ENCODE data around the gene SLF1.

Gene SLF1

GRCh38 chr5:94740286-94740685 is 121.8 kb downstream of the SLF1 start:
- Histone ChIP-seq H3K9me3 (no peaks in the 10 kb centered on the region), H3K4me3 (ENCODE audit: low read depth in 1 of 2, low read length in 1 of 2) (no peak overlapping the region), H3K27ac (no peak overlapping the region), H3K27me3 (no peaks in the 10 kb centered on the region), H3K4me1 (ENCODE audit: control insufficient read depth in 1 of 2, insufficient read depth in 1 of 2, low read depth in 1 of 2, low read length in 1 of 2) (peaks cover 0 to 6% of the 10 kb centered on the region in 2 experiments), H3K36me3 (peaks cover 7% of the 10 kb centered on the region)
- no peak for TF ChIP-seq CTCF (IDR thresholded peaks at IDR 0.05)

- Histone ChIP-seq H3K4me1 (ENCODE audit: control insufficient read depth in 1 of 2, insufficient read depth in 1 of 2, low read depth in 1 of 2, low read length in 1 of 2) (peaks cover 12 to 26% of the 10 kb centered on the region in 2 experiments), H3K27me3 (no peaks in the 10 kb centered on the region)
- TF ChIP-seq CTCF (IDR thresholded peaks at IDR 0.05): no peak
Measured at GRCh38 chr5:94742852-94743251, 124.4 kb downstream of the SLF1 start.

GRCh38 chr5:94744906-94745305 is 126.4 kb downstream of the SLF1 start:
- peaks cover 12 to 40% of the 10 kb centered on the region in 2 experiments for H3K4me1 ChIP-seq (ENCODE audit: control insufficient read depth in 1 of 2, insufficient read depth in 1 of 2, low read depth in 1 of 2, low read length in 1 of 2)
- TF ChIP-seq CTCF (IDR thresholded peaks at IDR 0.05): no peak
- H3K4me3 ChIP-seq (ENCODE audit: low read depth in 1 of 2, low read length in 1 of 2): no peak overlapping the region
- no peaks in the 10 kb centered on the region for H3K27me3 ChIP-seq
- H3K27ac ChIP-seq: no peak overlapping the region
- H3K36me3 ChIP-seq: no peaks in the 10 kb centered on the region
- no peaks in the 10 kb centered on the region for H3K9me3 ChIP-seq

More at GRCh38 chr5:94742852-94743251, 124.4 kb downstream of the SLF1 start:
- no peak overlapping the region for H3K4me3 ChIP-seq (ENCODE audit: low read depth in 1 of 2, low read length in 1 of 2)
- H3K9me3 ChIP-seq: no peaks in the 10 kb centered on the region
- H3K27ac ChIP-seq: no peak overlapping the region
- H3K36me3 ChIP-seq: peaks cover 7% of the 10 kb centered on the region

GRCh38 chr5:94745786-94746730 is 127.6 kb downstream of the SLF1 start:
- Histone ChIP-seq H3K9me3 (no peaks in the 10 kb centered on the region), H3K4me1 (ENCODE audit: control insufficient read depth in 1 of 2, insufficient read depth in 1 of 2, low read depth in 1 of 2, low read length in 1 of 2) (peaks cover 12 to 40% of the 10 kb centered on the region in 2 experiments), H3K4me3 (ENCODE audit: low read depth in 1 of 2, low read length in 1 of 2) (no peak overlapping the region), H3K36me3 (no peaks in the 10 kb centered on the region), H3K27ac (peak overlapping the region; percentile 57), H3K27me3 (no peaks in the 10 kb centered on the region)
- no peak for TF ChIP-seq CTCF (IDR thresholded peaks at IDR 0.05)

GRCh38 chr5:94746731-94747124 is 128.3 kb downstream of the SLF1 start:
- Histone ChIP-seq H3K27ac (peak overlapping the region; percentile 57), H3K27me3 (no peaks in the 10 kb centered on the region), H3K4me3 (ENCODE audit: low read depth in 1 of 2, low read length in 1 of 2) (no peak overlapping the region), H3K9me3 (no peaks in the 10 kb centered on the region), H3K36me3 (no peaks in the 10 kb centered on the region), H3K4me1 (ENCODE audit: control insufficient read depth in 1 of 2, insufficient read depth in 1 of 2, low read depth in 1 of 2, low read length in 1 of 2) (peaks cover 12 to 40% of the 10 kb centered on the region in 2 experiments)
- no peak for TF ChIP-seq CTCF (IDR thresholded peaks at IDR 0.05)
